HCT116 (cell line): ENCODE measurements around the gene KCNMB1.

Experiments used
- EZH2 ChIP-seq: fragments of 200-600 bp; sonication (generic); IDR thresholded peaks from 2 replicates; pipeline ENCODE4 v1.6.1; 2017; ENCODE audit warnings: antibody characterized with exemption, mixed run types
- JUND ChIP-seq: IDR thresholded peaks from 2 replicates; pipeline ENCODE4 v1.6.1; 2012
- POLR2A ChIP-seq: IDR thresholded peaks from 2 replicates; pipeline ENCODE4 v1.7.0; 2011; ENCODE audit warnings: borderline replicate concordance; ENCODE audit not compliant: insufficient read depth, insufficient read length; ENCODE audit errors: extremely low read depth

GRCh38 chr5:170430256-170430655 is 41.1 kb upstream of the KCNMB1 start:
- TF ChIP-seq POLR2A: no peak
- TF ChIP-seq JUND: no peak
- no peak for TF ChIP-seq EZH2
